ENCODE data around the gene SLC35F1. TPM values are rescaled to one million over a fixed set of nuclear protein-coding genes. Genes with fewer than 3 reads are reported as not detected.

SLC35F1 gene
- total and polyA plus RNA-seq, 9 of the 15 experiments (the other 6 are each of a cell fraction or from before 2014, with no cell fraction given): 0.03 to 0.06 TPM; not detected in 7

DNA sequence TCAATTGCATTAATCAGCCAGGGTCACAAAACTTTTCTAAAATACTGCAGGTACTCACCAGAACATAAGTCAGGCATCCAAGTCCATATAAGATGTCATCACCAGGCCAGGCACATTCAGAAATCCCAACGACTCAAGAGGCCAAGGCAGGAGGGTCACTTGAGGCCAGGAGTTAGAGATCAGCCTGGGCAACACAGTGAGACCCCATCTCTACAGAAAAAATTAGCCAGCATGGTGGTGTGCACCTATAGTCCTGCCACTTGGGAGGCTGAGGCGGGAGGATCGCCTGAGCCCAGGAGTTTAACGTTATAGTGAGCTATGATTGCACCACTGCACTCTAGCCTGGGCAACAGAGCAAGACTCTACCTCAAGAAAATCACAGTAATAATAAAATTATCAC is 362.6 kb downstream of the SLC35F1 start:
- intact Hi-C loops (cut with micrococcal nuclease) (loop anchor here (10.0 kb wide), 1 partner anchor 425 kb away; no protein-coding TSS in a partner anchor), in situ Hi-C loops (cut with MboI) (no loop called here)
- Histone ChIP-seq H2AFZ (ENCODE audit: low read depth, low read length) (no peak overlapping the region), H3K36me3 (ENCODE audit: control insufficient read depth, insufficient read depth, low read length) (no peaks in the 10 kb centered on the region), H3K4me1 (replicated peaks in 1 of 2; ENCODE audit: control insufficient read depth in 2 of 2, insufficient read depth in 2 of 2, low read length in 2 of 2) (no peaks in the 10 kb centered on the region), H3K4me3 (no peak overlapping the region), H3K79me2 (ENCODE audit: control insufficient read depth, insufficient read depth, low read length) (no peaks in the 10 kb centered on the region), H3K27me3 (ENCODE audit: control insufficient read depth in 2 of 2, insufficient read depth in 2 of 2, low read length in 2 of 2) (no peaks in the 10 kb centered on the region), H3K4me2 (ENCODE audit: insufficient read depth, low read length) (no peak overlapping the region), H3K9me1 (ENCODE audit: control insufficient read depth, insufficient read depth, low read length) (no peaks in the 10 kb centered on the region), H3K9ac (ENCODE audit: insufficient read depth in 1 of 2, low read depth in 2 of 2, low read length in 2 of 2) (no peak overlapping the region), H3K9me3 (replicated peaks; ENCODE audit: control insufficient read depth, insufficient read depth, low read depth, low read length) (no peaks in the 10 kb centered on the region), H3K27ac (ENCODE audit: extremely low read depth, low read depth, low read length) (no peak overlapping the region), H4K20me1 (replicated peaks; ENCODE audit: control insufficient read depth, insufficient read depth, low read length) (no peaks in the 10 kb centered on the region)
- FAIRE-seq (no peak), ATAC-seq (no peak), DNase-seq (ENCODE audit: extremely low read depth in 1 of 4, low spot score in 3 of 4) (no peak)
- POLR2A ChIA-PET: no interaction called here
- TF ChIP-seq, protein P1, sequence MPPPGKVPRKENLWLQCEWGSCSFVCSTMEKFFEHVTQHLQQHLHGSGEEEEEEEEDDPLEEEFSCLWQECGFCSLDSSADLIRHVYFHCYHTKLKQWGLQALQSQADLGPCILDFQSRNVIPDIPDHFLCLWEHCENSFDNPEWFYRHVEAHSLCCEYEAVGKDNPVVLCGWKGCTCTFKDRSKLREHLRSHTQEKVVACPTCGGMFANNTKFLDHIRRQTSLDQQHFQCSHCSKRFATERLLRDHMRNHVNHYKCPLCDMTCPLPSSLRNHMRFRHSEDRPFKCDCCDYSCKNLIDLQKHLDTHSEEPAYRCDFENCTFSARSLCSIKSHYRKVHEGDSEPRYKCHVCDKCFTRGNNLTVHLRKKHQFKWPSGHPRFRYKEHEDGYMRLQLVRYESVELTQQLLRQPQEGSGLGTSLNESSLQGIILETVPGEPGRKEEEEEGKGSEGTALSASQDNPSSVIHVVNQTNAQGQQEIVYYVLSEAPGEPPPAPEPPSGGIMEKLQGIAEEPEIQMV (tag; conservative IDR thresholded peaks at IDR 0.05; ENCODE audit: low read depth): no peak
- no peak for TF ChIP-seq FOXM1 (IDR thresholded peaks at IDR 0.05; ENCODE audit: low read depth)
- TF ChIP-seq FOXM1 (CRISPR knock-in tag; IDR thresholded peaks at IDR 0.05; ENCODE audit: low read depth): no peak
- no peak for TF ChIP-seq RBM22 (IDR thresholded peaks at IDR 0.05; ENCODE audit: low read depth, low read length, poor library complexity, severe bottlenecking)
- no peak for TF ChIP-seq HNRNPH1 (optimal IDR thresholded peaks at IDR 0.05; ENCODE audit: low read depth, low read length)
- TF ChIP-seq, protein P2, sequence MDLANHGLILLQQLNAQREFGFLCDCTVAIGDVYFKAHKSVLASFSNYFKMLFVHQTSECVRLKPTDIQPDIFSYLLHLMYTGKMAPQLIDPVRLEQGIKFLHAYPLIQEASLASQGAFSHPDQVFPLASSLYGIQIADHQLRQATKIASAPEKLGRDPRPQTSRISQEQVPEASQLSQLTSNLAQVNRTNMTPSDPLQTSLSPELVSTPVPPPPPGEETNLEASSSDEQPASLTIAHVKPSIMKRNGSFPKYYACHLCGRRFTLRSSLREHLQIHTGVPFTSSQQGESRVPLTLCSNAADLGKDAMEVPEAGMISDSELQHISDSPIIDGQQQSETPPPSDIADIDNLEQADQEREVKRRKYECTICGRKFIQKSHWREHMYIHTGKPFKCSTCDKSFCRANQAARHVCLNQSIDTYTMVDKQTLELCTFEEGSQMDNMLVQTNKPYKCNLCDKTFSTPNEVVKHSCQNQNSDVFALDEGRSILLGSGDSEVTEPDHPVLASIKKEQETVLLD (IDR thresholded peaks at IDR 0.05): no peak
- no peak for TF ChIP-seq ZNF274 (IDR thresholded peaks at IDR 0.05; ENCODE audit: borderline replicate concordance, low read depth, low read length)
- no peak for TF ChIP-seq STAT5A (IDR thresholded peaks at IDR 0.05; ENCODE audit: borderline replicate concordance, low read length)
- TF ChIP-seq SNIP1 (IDR thresholded peaks at IDR 0.05; ENCODE audit: low read depth): no peak
- TF ChIP-seq NRF1 (conservative IDR thresholded peaks at IDR 0.05 in 1 of 2, IDR thresholded peaks at IDR 0.05 in 1 of 2): no peak
- no peak for TF ChIP-seq SLC30A9 (CRISPR knock-in tag; IDR thresholded peaks at IDR 0.05)
- no peak for TF ChIP-seq NCOR1 (IDR thresholded peaks at IDR 0.05)
- TF ChIP-seq, protein P3, sequence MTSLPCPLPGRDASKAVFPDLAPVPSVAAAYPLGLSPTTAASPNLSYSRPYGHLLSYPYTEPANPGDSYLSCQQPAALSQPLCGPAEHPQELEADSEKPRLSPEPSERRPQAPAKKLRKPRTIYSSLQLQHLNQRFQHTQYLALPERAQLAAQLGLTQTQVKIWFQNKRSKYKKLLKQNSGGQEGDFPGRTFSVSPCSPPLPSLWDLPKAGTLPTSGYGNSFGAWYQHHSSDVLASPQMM (CRISPR knock-in tag; IDR thresholded peaks at IDR 0.05): no peak
- no peak for TF ChIP-seq HNRNPL (IDR thresholded peaks at IDR 0.05; ENCODE audit: low read depth, low read length)
- no peak for TF ChIP-seq KLF13 (tag; IDR thresholded peaks at IDR 0.05; ENCODE audit: borderline replicate concordance, low read depth)
- TF ChIP-seq ZNF589 (CRISPR knock-in tag; IDR thresholded peaks at IDR 0.05; ENCODE audit: low read depth): no peak
- TF ChIP-seq NR3C1 (CRISPR knock-in tag; IDR thresholded peaks at IDR 0.05): no peak
- CTCF ChIA-PET (ENCODE audit: low intra/inter-chr PET ratio): no interaction called here
- WGBS (ENCODE audit: insufficient coverage, low coverage, missing lambda C conversion rate): 0% methylated on average over 4 of the region's 4 CpGs
- BruUV-seq (replicated peaks): no TSS peak
